ENCODE measurements around the gene CLDN20. TPM values are rescaled to one million over a fixed set of nuclear protein-coding genes. Genes with fewer than 3 reads are reported as not detected.
"Not testable (repeated sequence)": the region's sequence is repeated elsewhere in the genome, so short reads cannot be mapped to it uniquely, and the experiment has no call there.

CLDN20 gene
- polyA plus RNA-seq, 12 donors, result 0.09 to 1.5 (median 0.68) TPM; not detected in 2

DNA sequence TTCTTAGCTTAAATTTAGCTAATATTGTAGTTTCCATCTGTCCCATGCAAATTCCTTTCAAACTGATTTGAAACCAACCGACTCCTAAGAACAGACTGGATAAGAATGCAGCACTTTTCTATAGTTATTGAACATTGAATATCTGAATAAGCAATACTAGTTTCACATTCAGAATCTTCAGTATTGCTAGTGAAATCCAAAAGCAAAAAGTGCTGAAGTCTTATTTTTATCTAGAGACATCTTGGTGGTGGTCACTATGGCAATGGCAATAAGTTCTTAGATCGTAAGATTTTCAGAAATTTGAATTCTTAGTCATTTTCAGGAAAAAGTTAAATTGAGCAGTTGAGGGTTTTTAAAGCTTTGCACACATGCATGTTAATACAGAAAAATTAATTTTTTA, 47.8 kb downstream of the CLDN20 start:
- DNase-seq, result no peak

DNA sequence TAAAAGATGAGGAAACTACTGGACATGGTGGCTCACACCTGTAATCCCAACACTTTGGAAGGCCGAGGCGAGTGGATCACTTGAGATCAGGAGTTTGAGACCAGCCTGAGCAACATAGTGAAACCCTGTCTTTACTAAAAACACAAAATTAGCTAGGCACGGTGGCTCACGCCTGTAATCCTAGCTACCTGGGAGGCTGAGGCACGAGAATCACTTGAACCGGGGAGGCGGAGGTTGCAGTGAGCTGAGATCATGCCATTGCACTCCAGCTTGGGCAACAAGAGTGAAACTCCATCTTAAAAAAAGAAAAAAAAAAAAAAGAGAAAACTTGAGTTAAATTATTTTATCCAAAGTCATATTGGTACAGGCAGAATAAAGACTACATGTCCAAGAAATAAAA, 49.1 kb downstream of the CLDN20 start:
- DNase-seq, result not testable (repeated sequence)

DNA sequence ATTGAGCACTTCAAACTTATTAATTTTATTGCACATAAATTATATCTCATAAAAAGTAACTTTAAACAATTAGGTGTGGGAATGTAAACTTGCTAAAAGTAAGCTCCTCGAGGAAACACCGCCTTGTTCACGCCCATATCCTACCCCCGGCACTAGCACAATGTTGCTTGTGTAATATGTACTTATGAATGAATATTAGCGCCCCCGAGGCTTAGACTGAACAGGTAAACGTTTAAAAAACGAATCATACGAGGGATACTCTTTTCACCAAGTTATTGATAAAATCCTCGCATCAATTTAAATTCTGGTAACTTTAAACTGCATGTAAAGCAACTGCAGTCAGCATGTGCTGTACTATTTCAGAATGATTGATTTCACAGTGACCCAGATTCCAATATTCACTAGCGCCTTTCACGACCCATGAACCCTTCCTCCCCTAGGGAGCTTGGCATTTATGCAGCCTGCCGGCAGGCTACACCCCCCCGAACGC, 49.8 kb downstream of the CLDN20 start:
- DNase-seq, result no peak

DNA sequence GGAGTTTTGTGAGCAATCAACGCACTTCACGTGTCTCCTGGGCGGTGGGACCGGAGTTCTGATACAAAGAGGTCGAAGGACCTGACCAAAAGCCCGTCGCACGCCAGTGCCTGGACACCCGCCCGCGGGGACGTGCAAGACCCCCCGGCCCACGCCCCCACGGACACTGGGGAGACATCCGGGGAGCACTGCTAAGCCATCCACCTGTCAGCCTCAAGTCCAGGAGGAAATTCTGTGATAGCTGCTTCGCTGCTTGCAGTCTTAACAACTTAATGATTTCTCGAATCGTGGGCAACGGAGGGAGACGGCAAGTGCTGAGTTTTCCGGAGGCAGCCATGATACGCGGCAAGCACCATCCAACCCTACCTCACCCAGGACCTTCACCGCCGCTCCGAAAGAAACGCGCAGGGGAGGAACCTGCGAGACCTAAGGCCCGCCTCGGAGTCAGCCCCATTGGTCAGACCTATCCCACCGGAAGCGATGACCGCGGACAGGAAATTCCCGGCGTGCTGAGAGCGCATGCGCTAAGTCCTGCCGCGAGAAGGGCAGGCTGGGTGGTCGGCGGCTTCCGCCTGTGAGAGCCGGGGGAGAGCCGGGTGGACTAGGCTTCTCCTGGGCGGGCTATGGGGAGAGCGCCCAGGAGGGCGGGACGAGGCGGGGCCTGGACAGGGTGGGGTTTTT, 50.4 kb downstream of the CLDN20 start, which contains the start of gene TFB1M:
Gene TFB1M, minus strand, starts transcription at position 393 of the 681 bp plus-strand sequence. Its CDS starts 56 bp downstream, at position 337.
- peak; percentile 98 for DNase-seq

DNA sequence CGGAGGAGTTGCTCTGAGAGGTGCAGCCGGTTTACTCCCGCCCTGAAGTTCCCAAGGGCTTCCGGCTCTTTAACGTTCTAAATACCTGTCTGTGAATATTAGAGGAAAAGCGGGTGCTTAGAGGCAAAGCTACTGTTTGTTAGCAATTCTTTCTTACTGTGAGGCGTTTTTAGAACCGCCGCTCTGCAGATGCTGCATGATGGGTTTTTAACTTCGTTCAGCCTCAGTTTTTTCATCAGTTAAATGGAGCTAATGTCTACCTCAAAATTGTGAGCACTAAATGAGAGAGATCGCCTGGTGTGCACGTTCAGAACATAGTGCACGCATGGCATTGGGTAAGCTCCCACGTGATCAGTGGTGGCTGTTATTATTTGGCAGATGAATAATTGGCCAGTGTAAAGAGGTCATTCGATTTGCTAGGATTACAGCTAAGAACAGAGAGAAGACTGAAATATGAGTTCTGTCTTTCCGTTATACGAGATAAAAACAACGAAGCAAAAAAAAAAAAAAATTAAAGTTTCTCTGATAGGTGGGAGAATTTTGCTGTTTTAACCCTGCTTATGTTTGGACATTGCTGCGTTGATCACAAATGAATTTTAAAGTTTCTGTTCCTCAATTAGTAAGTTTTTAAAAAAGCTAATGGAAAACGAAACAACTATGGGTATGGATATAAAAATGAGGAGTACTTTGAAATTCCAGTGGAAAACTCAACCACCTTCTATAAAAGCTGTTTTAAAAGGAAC, 51.1 kb downstream of the CLDN20 start:
- DNase-seq, result no peak

DNA sequence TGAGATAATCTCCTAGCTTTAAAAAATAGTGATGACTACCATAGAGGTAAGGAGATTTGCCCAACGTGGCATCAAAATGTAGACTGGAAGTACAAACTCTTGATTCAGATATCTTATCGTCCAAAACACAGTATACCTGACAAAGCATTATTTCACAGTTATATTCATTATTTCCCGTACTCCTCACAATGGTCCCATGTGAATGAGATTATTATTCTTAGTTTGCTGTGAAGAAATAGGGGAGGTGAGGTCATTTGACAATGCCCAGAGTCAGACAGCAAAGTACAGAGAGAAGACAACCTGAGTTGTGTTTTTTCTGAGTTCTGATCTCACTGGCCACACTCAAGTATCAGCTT, 51.7 kb downstream of the CLDN20 start:
- DNase-seq, result no peak

DNA sequence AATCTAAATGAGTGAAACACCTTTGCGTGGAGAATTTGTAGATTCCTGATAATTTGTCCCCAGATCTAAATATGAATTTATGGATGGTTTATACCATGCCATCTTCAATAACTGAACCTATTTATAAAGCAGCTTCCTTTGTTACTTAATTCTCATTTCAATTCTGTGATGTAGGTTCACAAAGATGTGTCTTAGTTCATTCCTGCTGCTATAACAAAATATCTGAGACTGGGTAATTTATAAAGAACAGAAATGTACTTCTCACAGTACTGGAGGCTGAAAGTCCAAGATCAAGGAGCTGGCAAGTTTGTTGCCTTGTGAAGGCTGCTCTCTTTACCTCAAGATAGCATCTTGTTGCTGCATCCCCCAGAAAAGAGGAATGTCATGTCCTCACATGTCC, 52.6 kb downstream of the CLDN20 start:
- no peak for DNase-seq

DNA sequence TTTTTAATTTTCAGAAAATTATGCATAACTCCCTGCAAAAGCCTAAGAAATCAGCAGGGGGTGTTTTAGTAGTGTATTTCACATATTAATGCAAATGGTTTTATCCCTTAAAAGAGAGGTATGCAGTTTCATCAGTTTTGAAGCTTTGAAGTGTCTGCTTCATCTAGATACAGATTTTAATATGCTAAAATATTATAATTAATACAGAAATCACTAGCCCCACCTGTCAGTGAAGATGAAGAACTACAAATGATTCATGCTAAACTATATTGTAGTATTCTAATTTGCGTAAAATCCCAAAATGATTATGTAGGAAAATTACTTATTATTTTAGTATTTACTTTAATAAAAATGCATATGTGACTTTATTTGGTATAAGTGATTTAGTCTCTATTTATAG, 53.4 kb downstream of the CLDN20 start:
- no peak for DNase-seq

DNA sequence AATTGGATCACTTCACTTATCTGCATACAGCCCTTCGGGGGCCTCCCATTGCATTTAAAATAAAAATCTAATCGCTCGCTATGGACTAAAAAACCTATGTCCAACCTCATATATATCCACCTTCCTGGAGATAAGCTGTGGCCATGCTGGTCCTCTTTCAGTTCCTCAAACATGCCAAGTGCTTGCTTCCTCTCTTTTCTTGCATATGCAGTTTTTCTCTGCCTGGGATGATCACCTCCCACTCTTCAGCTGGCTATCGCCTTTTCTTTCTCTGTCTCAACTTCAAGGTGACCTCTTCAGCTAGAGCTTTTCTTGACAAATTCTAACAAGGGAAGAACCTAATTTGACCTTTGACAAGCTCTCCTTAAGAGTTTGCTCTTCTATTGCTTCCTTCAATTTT, 56.1 kb downstream of the CLDN20 start:
- no peak for DNase-seq

DNA sequence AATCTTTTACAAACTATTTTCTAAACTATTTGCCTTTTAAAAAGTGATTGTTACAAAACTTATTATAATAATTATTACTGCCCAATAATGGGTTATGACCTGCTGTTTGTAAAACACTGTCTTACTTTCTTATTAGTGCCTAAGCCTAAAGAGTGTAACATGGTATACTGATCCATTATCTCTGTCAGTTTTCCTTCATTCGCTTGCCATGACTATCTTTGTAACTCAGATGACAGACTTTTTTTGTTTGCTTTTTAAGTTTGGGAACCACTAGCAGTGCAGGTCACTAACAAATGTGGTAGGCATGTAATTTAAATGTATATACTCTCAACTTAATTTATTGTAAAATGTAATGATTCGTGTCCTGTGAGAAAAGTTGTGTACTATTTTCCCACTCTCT, 60.4 kb downstream of the CLDN20 start:
- no peak for DNase-seq

DNA sequence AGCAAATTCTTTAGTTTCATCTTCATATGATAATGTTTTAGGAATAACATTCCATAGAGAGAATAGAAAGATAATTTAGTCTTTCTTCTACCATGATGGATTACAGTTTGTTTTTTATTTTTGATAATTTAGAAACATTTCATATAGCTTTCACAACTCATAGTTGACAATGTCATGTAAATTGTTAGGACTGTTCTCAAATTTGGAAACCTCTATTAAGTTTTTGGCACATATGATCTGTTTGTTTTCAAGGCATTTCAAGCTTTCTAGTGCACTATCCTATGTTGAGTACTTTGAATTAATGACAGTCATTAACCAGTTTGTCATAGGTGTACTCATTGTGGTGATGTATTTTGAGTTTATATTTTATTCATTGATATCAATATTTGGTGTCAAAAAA, 61.2 kb downstream of the CLDN20 start:
- DNase-seq, result no peak

DNA sequence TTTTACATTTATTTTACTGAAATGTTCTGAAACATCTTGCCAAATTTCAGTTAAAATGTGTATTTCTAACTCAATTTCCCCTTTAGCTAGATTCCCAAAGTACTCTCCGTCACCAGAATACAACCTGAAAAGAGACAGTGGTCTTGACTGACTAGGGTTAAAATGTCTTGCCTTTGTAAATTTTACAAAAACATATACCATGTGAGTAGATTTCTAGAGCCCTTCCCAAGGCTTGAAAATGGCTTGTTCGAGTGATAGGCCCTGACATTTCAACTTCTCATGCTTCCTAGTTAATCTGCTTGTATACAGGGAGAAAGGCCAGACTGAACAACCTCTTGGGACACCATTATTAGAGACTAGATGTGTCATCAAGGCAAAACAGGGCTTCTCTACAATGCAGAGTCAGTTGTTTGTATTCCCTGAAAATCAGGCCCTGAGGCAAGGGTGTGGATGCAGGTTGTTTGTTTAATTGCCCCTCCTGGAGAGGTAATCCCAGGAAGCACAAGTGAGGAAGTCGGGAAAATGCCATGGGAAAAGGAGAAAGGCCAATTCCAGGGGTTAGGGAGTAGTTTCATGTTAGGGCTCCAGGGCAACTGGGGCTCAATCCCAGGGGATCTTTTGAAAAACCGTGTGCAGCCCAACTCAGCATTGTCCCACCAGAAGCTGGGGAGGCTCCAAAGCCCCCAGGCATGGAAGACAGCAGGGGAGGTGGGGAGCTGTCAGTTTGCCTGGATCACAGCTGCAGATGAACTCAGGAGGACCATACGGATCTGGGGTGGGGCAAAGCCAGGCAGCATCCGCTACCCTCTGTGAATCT, 62.1 kb downstream of the CLDN20 start:
- no peak for DNase-seq

Other genes with a start within 250 kb of the CLDN20 start
- gene TFB1M, start 50.5 kb downstream of the CLDN20 start, polyA plus RNA-seq (ENCODE audit: insufficient read length in 12 of 12), result 10 to 100 TPM in 11 of 12 donors, not detected in 1; 10.6 to 18.1 (median 12.8) TPM
- gene NOX3, start 191.8 kb downstream of the CLDN20 start, polyA plus RNA-seq (ENCODE audit: insufficient read length in 12 of 12), result not detected

Measured in muscle of arm (tissue), 12 donors.